HG03066 (cell line): Measurements from ENCODE around the gene S1PR2.
"Not testable (repeated sequence)": the region's sequence is repeated elsewhere in the genome, so short reads cannot be mapped to it uniquely, and the experiment has no call there.

Source experiments
- ATAC-seq: cut with Tn5 transposase; IDR thresholded peaks from one replicate; pipeline ENCODE4 v1.9.1; 2021; ENCODE audit warnings: low read depth; ENCODE audit not compliant: unreplicated experiment

Gene S1PR2

GRCh38 chr19:10226376-10227025 is 4.6 kb downstream of the S1PR2 start:
- no peak for ATAC-seq

- ATAC-seq = no peak
These were observed 5.1 kb downstream of the S1PR2 start for GRCh38 chr19:10226021-10226375.

- no peak for ATAC-seq
These were observed 6.8 kb downstream of the S1PR2 start for GRCh38 chr19:10224337-10224736.

GRCh38 chr19:10223488-10224213 is 7.5 kb downstream of the S1PR2 start:
- ATAC-seq = no peak

GRCh38 chr19:10222201-10222890 is 8.8 kb downstream of the S1PR2 start:
- ATAC-seq = no peak

GRCh38 chr19:10220695-10221094 is 10.4 kb downstream of the S1PR2 start:
- ATAC-seq = no peak

GRCh38 chr19:10219678-10220077 is 11.5 kb downstream of the S1PR2 start:
- ATAC-seq = no peak

GRCh38 chr19:10217085-10217484 is 14.0 kb downstream of the S1PR2 start:
- ATAC-seq = no peak

GRCh38 chr19:10214784-10215183 is 16.3 kb downstream of the S1PR2 start:
- ATAC-seq = no peak

GRCh38 chr19:10211691-10212090 is 19.4 kb downstream of the S1PR2 start:
- ATAC-seq = no peak

GRCh38 chr19:10211061-10211460 is 20.1 kb downstream of the S1PR2 start:
- no peak for ATAC-seq

- no peak for ATAC-seq
These were observed 21.8 kb downstream of the S1PR2 start for GRCh38 chr19:10209315-10209714.

- ATAC-seq = no peak
These were observed 24.1 kb downstream of the S1PR2 start for GRCh38 chr19:10207026-10207425.

- ATAC-seq = no peak
These were observed 24.8 kb downstream of the S1PR2 start for GRCh38 chr19:10206226-10206885.

GRCh38 chr19:10205636-10206035 is 25.5 kb downstream of the S1PR2 start:
- no peak for ATAC-seq

- no peak for ATAC-seq
These were observed 27.4 kb downstream of the S1PR2 start for GRCh38 chr19:10203686-10204085.

- ATAC-seq = no peak
These were observed 30.0 kb downstream of the S1PR2 start for GRCh38 chr19:10201176-10201575.

- not testable (repeated sequence) for ATAC-seq
These were observed 31.0 kb downstream of the S1PR2 start for GRCh38 chr19:10200101-10200500.

- not testable (repeated sequence) for ATAC-seq
These were observed 32.1 kb downstream of the S1PR2 start for GRCh38 chr19:10198889-10199644.

- ATAC-seq = no peak
These were observed 36.0 kb downstream of the S1PR2 start for GRCh38 chr19:10195199-10195519.
